ENCODE results near the gene SLC37A1. TPM values are rescaled to one million over a fixed set of nuclear protein-coding genes. Genes with fewer than 3 reads are reported as not detected.

The SLC37A1 gene
- total and polyA plus RNA-seq, 9 of the 15 experiments (the other 6 are each of a cell fraction or from before 2014, with no cell fraction given), result 0.06 to 3.4 (median 0.40) TPM

GRCh38 chr21:42615924-42616323 lies 102.3 kb downstream of the SLC37A1 start (continued):
- peak; percentile 52 for TF ChIP-seq PHF20 (IDR thresholded peaks at IDR 0.05; ENCODE audit: partially characterized antibody)
- no peak for TF ChIP-seq CBFA2T2 (conservative IDR thresholded peaks at IDR 0.05)
- 0 out of 2 replicates have a peak, but pooled peaks have one; percentile 12 for TF ChIP-seq ZBTB26 (CRISPR knock-in tag; IDR thresholded peaks at IDR 0.05)
- no peak for TF ChIP-seq HNRNPL (IDR thresholded peaks at IDR 0.05; ENCODE audit: low read depth, low read length)
- 0 out of 2 replicates have a peak, but pooled peaks have one; percentile 13 for TF ChIP-seq ZNF407 (IDR thresholded peaks at IDR 0.05; ENCODE audit: low read depth)
- no peak for TF ChIP-seq CBFA2T3 (IDR thresholded peaks at IDR 0.05)
- TF ChIP-seq GMEB1 (CRISPR knock-in tag; IDR thresholded peaks at IDR 0.05), result no peak
- no peak for TF ChIP-seq ZC3H4 (CRISPR knock-in tag; IDR thresholded peaks at IDR 0.05; ENCODE audit: borderline replicate concordance)
- TF ChIP-seq ELF4 (CRISPR knock-in tag; IDR thresholded peaks at IDR 0.05), result peak; percentile 80
- no peak for TF ChIP-seq ARHGAP35 (IDR thresholded peaks at IDR 0.05; ENCODE audit: partially characterized antibody)
- TF ChIP-seq RFX7 (CRISPR knock-in tag; IDR thresholded peaks at IDR 0.05), result no peak
- no peak for TF ChIP-seq ZBTB12 (CRISPR knock-in tag; IDR thresholded peaks at IDR 0.05)
- peak; percentile 68; the same call in 1 of the 2 replicates for TF ChIP-seq HBP1 (CRISPR knock-in tag; IDR thresholded peaks at IDR 0.05)

Data from K562 (cell line).